GM21423 (cell line): ENCODE measurements around the gene RAB3IL1.

Experiments used
- ATAC-seq: cut with Tn5 transposase; IDR thresholded peaks from one replicate; pipeline ENCODE4 v1.9.1; 2021; ENCODE audit warnings: mild to moderate bottlenecking, moderate library complexity; ENCODE audit not compliant: unreplicated experiment

RAB3IL1 gene

GRCh38 chr11:61847914-61848581 lies 69.3 kb downstream of the RAB3IL1 start:
- ATAC-seq = no peak
